Right kidney (tissue), 1 donor: ENCODE data around the gene KIF26B.
A peak's percentile ranks its signal among the peaks of the same experiment; 100 is the strongest.

Experiments used
- DNase-seq: peaks from one replicate; pipeline ENCODE4 v3.0.0-alpha.2; 2016

KIF26B gene

DNA sequence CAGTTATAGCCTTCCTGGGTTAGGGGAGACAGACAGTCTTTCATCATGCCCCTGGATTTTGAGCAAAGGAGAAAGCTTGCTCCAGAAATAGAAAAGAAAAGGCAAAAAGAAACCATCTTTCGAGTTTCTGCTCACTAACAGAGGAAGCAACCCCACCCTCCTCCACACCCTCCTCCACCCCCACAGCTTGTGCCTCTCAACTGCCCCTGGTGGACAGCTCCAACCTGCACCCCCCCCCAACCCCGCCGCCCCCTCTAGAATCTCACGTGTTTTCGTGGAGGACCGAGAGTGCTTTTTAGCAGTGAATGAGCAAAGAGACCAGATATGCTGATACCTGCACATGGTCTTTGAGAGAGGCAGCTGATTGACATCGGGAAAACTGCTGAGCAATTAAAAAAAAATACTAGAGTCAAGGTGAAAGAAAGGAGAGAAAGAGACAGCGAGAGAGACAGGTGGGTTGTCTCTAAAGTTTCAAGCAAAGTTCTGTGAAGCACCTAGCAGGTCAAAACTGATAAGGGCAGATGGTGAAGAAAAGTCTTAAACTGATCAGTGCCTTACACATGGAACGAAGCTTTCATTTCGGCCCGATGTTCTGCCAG lies 358.3 kb downstream of the KIF26B start:
- DNase-seq: peak; percentile 26

DNA sequence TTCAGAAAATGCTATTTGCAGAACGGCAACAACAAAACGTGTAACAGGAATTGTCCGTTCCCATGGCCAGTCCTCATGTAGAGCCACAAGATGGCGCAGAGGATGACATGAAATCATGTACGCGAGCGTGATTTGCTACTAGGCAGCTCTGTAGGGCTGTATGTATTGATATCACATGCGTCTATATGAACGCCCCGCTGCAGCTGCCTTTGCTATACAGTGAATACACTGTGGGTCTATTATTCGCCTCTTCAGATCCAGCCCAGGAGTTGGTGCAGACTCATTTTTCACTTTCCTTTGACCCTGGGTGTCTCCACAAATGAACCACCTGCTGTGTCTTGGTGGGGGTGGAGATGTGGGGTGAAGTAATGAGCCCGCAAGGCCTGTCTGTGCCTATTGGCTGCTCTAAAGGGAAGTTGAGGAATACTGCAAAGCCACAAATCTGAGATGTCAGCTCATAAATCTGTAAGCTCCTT lies 361.5 kb downstream of the KIF26B start:
- DNase-seq: no peak

DNA sequence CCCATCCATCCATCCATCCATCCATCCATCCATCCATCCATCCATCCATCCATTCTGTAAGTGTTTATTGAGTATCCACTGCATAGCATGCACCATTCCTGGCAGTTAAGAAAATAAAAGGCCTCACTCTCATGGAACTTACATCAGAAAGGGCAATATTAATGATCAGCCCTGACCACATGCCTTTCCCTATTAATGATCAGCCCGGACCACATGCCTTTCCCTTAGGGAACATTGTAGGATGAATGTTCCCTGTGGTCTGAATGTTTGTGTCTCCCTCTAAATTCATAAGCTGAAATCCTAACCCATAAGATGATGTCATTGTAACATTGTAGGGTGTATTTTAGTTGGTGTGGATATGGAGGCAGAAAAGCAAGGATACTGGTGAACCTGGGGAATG lies 365.8 kb downstream of the KIF26B start:
- DNase-seq: no peak

DNA sequence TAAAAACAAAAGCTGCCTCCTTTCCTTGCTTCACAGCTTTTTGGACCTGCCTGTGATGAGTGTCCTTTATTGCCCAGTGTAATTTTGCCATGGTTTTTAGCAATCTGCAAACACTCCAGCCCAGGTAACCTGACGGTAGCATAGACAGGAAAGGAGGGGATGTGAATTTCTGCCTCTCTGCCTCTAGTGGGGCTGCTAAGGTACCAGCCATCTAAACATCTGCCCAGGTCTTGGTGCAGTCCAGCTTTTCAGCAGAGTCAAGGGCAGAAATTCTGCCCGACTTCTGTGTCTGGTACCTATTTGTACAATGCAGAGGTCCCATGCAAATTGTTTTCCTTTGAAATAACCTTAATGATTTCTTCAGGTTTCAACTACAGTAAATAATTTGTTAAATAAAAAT lies 371.4 kb downstream of the KIF26B start:
- no peak for DNase-seq

DNA sequence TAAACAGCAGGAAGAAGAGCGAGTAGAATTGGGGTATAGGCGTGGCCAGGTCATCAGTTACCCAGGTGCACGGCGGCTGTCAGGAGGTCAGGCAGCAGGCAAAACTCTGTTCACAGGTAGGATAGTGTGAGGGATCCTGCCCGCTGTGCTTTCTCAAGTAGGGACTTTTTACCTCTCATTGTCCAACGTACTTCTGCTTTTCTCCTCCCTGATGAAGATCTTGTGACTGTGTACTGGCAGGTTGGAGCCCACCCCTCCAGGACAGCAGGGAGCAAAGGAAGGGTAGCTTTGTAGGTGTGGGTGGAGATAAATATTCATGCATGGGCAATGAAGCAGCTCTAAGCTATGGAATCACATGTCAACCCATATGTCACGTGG lies 373.5 kb downstream of the KIF26B start:
- no peak for DNase-seq

DNA sequence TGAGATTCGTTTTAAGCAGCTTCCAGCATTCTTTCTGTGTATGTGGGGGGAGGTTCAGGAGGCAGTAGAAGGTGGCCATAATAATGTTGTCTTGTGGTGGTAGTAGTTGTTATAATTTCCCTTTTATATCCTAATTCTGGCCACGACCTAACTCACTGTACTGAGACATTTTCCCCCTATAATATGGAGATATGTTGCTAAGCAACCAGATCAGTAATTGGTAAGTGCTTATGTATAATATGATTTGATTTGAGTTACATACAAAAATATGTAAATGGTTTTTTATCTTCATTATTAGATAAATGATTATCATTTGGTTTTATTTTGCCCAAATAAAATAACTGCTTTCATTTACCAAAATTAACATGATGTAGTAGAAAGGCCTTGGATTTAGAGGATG lies 376.2 kb downstream of the KIF26B start:
- DNase-seq: no peak

DNA sequence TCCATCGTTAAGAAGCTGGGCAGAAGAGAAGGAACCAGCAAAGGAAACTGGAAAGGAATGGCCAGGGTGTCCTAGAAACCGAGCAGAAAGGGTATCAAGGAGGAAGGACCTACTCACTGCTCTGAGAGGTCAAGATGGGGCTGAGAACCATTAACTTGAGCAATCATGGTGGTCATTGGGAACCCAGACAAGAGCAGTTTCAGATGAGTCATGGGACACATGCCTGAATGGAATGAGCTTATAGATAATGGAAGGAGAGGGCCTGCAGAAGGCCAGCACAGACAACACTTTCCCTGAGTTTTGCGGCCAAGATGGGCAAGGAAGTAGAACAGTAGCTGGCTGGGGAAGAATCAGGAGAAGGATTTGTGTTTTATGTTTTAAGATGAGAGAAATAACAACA lies 383.2 kb downstream of the KIF26B start:
- no peak for DNase-seq

DNA sequence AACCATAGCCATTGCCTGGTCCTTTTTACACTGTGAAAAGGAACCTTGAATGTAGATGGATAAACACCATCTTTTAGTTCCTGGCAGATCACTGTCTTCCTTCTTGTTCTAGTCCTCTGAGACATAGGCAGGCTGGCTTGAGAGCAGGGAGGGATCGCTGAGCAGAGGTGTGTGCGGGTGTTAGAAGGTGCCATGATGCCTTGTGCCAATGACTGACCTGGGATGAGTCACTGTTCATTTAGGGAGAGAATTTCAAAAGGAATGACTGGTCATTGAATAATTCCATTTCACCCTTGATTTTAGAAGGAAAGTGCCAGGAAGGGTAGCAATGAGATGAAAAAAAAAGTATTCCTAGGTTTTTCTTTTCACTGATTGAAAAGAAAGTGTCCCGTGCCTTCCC lies 383.9 kb downstream of the KIF26B start:
- DNase-seq: no peak

DNA sequence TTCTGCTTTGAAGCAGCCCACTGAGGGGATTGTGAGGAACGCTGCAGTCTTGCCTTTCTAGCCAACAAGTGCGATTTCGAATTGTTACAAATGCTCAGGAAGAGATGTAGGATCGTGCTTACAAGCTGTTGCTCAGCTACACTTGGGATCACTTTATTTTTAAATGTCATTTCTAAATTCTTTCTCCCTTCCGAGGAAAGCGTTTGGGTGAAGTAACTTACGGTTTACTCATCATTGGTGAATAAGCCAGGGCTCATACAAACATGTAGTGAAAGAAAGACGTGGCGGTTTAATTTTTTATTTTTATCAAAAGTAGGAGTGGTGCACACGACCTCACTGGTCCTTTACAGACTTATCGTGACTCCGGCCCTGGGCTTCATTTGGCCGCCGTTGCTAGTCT lies 386.6 kb downstream of the KIF26B start:
- DNase-seq: no peak

DNA sequence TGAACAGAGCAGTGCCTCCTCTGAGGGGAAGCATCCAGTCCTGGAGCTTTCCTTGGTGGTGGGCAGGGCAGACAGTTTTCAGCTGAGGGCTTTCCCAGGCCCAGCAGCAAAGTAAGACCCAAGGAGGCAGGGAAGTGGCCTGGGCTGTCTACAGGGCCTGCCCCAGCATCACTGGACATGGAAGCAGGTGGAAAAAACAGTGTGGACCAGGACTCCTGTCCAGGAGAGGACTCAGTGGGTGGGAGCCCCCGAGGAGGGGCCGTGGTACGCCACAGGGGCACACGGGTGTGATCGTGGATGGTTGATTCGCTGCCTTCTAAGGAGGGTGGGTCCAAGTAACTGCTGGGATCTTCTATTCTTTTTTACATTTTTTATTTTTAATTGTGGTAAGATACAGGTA lies 387.6 kb downstream of the KIF26B start:
- no peak for DNase-seq

DNA sequence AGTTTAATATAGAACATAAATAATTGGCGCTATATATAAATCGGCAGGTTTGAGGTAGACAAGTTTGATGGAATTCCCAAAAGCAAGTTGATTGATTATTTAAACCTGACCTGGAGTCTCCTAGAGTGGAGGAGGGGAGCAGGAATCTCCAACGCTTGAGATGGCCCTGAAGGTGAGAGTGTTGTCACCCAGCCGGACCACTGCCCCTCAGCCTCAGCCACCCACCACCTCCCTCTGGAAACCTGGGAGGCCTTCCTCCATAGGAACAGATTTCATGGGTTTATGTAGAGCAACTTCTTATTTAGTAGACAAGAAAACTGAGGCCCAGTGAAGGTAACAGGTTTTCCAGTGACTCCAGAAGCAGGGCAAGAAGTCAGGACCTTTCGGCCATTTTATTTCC lies 389.5 kb downstream of the KIF26B start:
- no peak for DNase-seq

DNA sequence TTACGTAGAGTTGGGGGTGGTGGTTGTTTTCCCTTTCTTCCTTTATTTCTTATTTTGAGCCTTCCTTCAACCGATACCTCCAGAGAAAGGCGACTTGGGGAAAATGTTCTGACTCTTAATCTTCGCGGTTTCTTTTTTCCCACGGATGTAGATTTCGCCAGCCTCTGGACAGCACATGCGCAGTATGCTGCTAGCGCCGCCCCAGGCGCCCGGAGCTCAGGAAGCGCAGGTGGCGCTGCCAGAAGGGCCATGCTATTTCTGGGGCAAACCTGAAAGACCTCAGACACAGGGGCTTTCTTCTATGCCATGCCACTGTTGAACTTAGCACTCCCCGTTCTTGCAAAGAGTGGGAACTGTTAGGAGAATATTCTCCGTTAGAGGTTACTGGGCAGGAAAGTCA lies 392.1 kb downstream of the KIF26B start:
- DNase-seq: no peak

DNA sequence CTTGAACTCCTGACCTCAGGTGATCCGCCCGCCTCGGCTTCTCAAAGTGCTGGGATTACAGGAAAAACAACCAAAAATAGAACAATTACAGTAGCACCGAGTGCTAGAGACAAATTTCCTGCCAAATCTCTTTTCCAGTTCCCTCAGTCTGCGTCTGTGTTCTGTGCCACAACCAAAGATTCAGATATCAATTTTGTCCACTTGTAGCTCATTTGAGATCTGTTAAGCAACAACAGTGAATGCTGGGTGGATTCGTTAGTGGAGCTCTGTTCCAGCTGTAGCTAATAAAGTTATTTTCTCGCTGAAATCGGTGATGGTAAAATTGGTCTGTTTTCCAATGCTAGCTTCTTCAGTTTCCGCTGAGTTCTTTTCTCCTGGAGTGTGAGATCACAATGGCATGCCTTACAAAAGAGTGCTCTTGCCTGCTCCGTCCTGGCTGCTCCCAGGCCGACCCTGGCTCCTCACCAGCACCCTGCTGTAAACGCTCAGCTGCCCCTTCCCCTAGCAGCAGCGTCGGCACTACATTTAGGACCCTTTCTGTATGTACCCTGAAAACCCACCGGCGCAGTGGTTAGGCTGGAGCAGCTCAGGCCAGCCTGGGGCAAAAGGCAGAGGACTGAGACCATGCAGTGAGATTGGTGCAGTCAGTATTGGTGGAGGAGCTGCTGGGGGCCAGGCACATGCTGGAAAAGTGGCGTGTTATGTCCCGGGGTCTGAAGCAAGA lies 395.4 kb downstream of the KIF26B start:
- peak; percentile 35 for DNase-seq

DNA sequence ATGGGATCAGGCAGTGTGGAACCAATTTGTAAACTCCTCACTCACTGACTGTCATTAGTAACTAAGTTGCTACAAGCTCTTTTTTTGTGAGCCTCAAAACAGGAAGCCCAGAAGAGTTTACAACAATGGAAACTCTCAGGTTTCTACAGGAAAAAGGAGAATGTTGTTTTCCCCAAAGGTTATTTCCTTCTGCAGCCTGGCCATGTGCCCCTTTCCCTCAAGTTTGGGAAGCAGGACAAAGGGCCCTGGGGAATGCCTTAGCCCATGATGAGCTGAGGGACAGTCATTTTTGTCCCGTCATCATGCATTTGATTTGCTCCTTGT lies 395.9 kb downstream of the KIF26B start:
- DNase-seq: peak; percentile 41

DNA sequence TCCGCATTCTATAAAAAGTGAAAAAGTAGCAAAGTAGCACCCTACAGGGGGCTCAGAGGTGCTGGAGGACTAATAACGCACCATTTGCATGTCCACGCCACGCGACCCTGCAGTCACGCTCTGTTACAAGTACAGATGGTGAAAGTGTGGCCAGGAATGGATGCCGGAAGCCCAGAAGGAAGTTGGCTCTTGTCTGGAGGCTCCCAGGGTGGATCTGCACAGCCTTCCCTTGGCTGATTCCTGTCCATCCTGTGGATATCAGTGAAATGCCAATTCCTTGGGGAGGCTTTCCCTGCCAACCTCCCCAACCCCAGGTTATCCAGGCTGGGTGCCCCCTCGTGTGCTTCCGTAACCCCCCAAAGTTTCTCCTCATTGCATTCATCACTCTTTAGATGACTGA lies 396.8 kb downstream of the KIF26B start:
- DNase-seq: no peak

DNA sequence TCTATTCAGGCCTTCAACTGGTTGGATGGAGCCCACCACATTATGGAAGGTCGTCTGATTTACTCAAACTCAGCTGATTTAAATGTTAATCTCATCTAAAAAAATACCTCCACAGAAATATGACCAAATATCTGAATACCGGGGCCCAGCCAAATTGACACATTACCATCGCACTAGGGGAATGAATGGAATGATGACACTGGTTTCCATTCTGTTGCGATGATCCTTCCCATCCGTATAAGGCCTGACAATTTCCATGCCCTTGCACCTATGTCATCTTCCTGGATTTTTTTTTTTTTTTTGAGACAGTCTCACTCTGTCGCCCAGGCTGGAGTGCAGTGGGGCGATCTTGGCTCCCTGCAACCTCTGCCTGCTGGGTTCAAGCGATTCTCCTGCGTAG lies 397.5 kb downstream of the KIF26B start:
- DNase-seq: no peak

DNA sequence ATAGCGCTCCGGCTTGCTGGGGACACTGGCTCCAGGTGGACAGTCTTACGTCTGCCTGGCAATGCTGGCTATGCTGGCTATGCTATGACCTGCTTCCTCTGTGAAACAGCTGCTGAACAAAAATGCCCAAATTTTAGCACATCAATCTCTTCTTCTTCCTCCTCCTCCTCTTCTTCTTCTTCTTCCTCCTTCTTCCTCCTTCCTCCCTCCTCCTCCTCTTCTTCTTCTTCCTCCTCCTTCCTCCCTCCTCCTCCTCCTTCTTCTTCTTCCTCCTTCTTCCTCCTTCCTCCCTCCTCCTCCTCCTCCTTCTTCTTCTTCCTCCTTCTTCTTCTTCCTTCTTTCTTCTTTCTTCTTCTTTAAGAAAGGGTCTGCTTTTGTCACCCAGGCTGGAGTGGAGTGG lies 401.3 kb downstream of the KIF26B start:
- no peak for DNase-seq

DNA sequence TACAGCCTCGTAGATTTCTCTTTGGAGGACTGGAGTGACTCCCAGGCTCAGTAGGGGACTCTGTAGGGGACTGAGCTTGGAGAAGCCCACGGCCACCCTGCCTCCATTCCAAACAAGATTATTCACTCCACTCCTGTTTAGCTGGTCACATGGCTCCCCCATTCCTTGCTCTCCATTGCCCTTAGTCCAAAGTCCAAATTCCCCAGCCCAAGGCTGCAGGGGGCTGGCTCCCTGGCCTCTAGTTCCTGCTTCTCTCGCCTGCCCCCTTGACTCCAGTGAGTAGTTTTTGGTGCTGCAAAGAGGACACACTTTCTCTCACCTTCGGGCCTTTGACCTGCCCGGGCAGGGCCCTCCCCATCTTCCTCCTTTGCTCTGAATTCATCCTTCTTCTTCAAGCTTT lies 403.3 kb downstream of the KIF26B start:
- no peak for DNase-seq

DNA sequence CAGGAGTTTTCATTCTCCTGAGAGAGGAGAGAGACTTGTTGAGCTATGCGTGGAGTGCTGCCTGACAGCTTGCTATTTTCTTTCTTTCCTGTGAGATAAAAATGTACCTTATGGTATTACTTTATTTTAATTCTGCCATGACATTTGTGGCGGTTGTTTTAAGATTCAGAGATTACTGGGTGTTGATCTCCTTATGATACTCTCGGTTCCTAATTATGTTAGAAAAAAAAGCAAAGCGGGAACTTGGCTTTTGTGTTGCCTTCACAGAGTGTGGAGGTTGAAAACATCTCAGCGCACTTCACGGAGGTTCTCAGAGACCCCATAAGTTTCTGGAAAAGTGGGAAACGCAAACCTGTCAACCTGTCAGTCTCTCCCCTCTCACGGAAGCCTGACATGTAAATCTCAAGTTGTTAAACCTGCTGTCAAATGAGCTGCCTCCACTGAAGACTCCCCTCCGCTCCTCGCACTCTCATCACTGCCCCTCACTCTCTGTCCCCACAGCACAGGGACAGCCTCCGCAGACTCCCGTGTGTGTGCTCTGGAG lies 405.6 kb downstream of the KIF26B start:
- DNase-seq: no peak

DNA sequence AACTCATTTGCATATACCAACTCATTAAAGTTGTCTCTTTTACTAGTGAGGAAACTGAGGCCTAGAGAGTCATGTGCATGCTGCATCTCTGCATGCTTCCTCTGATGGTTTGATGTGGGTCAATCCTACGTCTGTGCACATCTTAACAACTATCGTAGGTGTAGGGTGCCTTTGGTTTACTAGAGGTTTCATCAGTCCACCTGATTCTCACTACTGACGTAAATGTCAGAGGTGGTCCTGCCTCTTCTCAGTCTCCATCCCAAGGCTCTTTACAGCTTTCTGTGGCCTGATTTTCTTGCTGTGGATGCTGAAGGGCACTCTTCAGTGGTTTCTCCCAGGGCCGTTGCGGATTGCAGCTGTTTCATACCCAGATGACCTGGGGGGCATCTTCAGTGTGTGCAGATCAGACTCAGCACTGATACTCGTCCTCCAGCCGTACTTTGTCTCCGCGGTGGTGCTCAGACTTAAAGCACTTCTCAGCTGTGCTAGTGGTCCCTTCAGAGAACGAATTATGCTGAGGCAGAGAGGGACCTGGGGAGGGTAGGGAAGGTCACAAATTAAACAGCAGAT lies 407.0 kb downstream of the KIF26B start:
- DNase-seq: no peak

DNA sequence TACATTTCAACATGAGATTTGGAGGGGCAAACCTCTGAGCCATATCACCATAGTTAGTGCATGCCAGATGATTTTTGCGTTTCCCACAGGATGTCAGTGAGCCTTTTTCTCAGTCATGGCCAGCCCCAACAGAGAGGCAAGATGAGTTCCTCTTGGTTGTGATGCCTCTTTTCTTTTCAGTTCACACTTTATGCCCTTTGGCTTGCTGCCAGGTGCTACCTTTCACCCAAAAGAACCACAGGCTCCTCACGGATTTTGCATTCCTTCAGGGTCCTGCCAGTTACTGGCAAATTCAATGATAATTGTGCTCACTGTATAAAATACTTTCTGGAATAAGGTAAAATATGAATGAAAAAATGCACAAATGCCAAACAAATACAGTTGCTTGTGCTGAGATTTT lies 411.3 kb downstream of the KIF26B start:
- no peak for DNase-seq

DNA sequence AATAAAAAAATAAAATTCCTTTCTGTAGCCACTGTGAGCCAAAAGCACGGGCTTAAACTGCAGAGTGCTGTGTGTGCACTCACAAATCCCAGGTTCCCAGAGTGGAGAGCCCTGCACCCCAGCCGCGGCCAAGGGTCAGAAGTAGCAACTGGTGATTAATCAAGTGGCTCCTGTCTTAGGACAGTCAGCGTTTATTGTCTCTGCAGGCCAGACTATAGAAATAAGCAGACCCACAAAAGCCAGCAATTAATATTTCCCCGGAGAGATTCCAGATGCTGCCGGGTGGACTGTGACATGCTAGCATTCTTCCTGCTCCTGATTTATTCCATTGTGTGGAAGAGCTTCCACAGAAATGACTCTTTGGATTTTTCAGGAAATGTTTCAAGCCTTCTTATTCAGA lies 412.2 kb downstream of the KIF26B start:
- DNase-seq: peak; percentile 58

DNA sequence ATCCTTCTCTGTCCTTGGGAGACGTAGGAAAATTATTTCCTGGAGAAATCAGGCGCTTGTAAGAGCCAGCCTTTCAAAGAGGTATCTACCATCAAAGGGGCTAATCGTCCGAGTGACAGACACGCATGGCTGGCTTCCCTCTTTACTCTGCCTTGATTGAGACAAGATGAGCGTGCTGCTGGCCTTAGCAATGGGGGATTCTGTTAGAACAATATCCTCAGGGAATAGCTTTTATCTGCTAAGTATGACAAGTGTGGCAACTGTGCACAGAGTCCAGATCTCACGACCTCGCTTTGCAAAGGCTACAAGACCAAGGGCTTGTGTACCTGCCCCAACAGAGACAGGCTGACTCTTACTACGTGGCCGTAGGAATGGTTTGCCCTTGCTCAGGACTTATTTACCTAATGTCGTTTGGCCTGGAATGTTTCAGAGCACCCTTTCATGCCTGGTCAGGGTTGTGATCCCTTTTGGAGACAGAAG lies 417.1 kb downstream of the KIF26B start:
- DNase-seq: no peak

DNA sequence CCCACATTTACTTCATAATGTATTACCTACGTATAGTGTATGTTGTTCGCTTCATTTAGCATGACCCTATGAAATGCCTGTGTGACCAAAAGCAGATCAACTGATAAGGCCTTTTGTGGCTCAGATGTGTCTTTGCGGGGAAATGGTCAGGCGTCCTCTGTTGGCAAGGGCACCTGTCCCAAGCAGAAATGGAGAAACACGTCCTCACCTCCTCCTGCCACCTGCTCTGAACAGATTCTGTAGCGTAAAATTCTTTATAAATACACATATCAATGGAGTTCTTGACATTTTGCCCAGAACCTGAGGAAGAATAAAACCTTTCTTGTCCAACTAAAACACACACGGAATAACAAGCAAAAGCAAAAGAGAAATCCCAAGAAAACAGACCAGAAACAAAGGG lies 417.9 kb downstream of the KIF26B start:
- no peak for DNase-seq
